K562 (cell line): ENCODE measurements around the gene CNTRL. TPM values are rescaled to one million over a fixed set of nuclear protein-coding genes. Genes with fewer than 3 reads are reported as not detected.

ENCODE experiments used
- BRD9 ChIP-seq: fragments of 450-650 bp; IDR thresholded peaks from 2 replicates; pipeline ENCODE4 v1.6.1; 2018; ENCODE audit warnings: low read depth; ENCODE audit not compliant: partially characterized antibody
- CREB3 ChIP-seq: fragments of 450-650 bp; conservative IDR thresholded peaks from 2 replicates; pipeline ENCODE4 v1.6.1; 2016; ENCODE audit warnings: missing genetic modification characterization, low read depth, mild to moderate bottlenecking, missing compliant biosample characterization, moderate library complexity
- DLX4 ChIP-seq: fragments of 250-450 bp; sonication (Bioruptor Pico); IDR thresholded peaks from 2 replicates; pipeline ENCODE4 v1.6.1; 2021; ENCODE audit warnings: mild to moderate bottlenecking
- E2F5 ChIP-seq: sonication (generic); formaldehyde crosslinking; IDR thresholded peaks from 2 replicates; pipeline ENCODE4 v1.8.0; 2022; ENCODE audit warnings: mild to moderate bottlenecking, missing genetic modification reagents
- EGR1 ChIP-seq: fragments of 450-650 bp; conservative IDR thresholded peaks from 2 replicates; pipeline ENCODE4 v1.6.1; 2017; ENCODE audit warnings: mild to moderate bottlenecking
- ESRRB ChIP-seq: fragments of 250-450 bp; sonication (Bioruptor Pico); IDR thresholded peaks from 2 replicates; pipeline ENCODE4 v1.5.0; 2020; ENCODE audit warnings: mild to moderate bottlenecking, moderate library complexity, borderline replicate concordance
- HDAC2 ChIP-seq: fragments of 450-650 bp; IDR thresholded peaks from 2 replicates; pipeline ENCODE4 v1.6.1; 2016; ENCODE audit warnings: mild to moderate bottlenecking
- HOXB6 ChIP-seq: fragments of 250-450 bp; sonication (Bioruptor Pico); IDR thresholded peaks from 2 replicates; pipeline ENCODE4 v1.5.1; 2022; ENCODE audit warnings: mild to moderate bottlenecking, borderline replicate concordance
- KDM5B ChIP-seq: fragments of 200-600 bp; sonication (generic); IDR thresholded peaks from 2 replicates; pipeline ENCODE4 v1.6.1; 2012; ENCODE audit warnings: low read depth, mild to moderate bottlenecking, moderate library complexity, low read length, control low read depth, inconsistent platforms; ENCODE audit not compliant: insufficient replicate concordance
- PHF20 ChIP-seq: fragments of 450-650 bp; IDR thresholded peaks from 2 replicates; pipeline ENCODE4 v1.6.1; 2018; ENCODE audit not compliant: partially characterized antibody
- PRDM10 ChIP-seq: fragments of 450-650 bp; IDR thresholded peaks from 2 replicates; pipeline ENCODE4 v1.6.1; 2018; ENCODE audit not compliant: partially characterized antibody
- RCOR1 ChIP-seq, 2 experiments: IDR thresholded peaks; 2 replicates each; pipeline ENCODE4 v1.6.1; 2012; ENCODE audit warnings: low read depth in 2 of 2, low read length in 2 of 2, borderline replicate concordance in 1 of 2, improper control_type of control experiment in 1 of 2
- RNF2 ChIP-seq: sonication (generic); IDR thresholded peaks from 2 replicates; pipeline ENCODE4 v1.6.1; 2016
- SMAD1 ChIP-seq: fragments of 150-350 bp; IDR thresholded peaks from 2 replicates; pipeline ENCODE4 v1.6.1; 2014; ENCODE audit warnings: low read length, low read depth; ENCODE audit not compliant: partially characterized antibody
- ZBTB26 ChIP-seq: fragments of 450-650 bp; formaldehyde crosslinking; IDR thresholded peaks from 2 replicates; pipeline ENCODE4 v1.4.0; 2022; ENCODE audit warnings: missing genetic modification characterization
- ZNF143 ChIP-seq: sonication (generic); formaldehyde crosslinking; IDR thresholded peaks from 2 replicates; pipeline ENCODE4 v1.9.0; 2022; ENCODE audit warnings: mild to moderate bottlenecking, missing genetic modification reagents
- ZNF384 ChIP-seq: IDR thresholded peaks from 2 replicates; pipeline ENCODE4 v1.6.1; 2012; ENCODE audit warnings: low read depth, low read length, improper control_type of control experiment
- ZNF75A ChIP-seq: fragments of 450-650 bp; formaldehyde crosslinking; IDR thresholded peaks from 2 replicates; pipeline ENCODE4 v1.4.0; 2020; ENCODE audit warnings: mild to moderate bottlenecking
- polyA plus RNA-seq, 8 experiments: library from polyadenylated mRNA; depleted of rRNA in 4 of 8; stranded (reverse) in 5 of 8; unstranded in 3 of 8; fragments of >200 nt; fragmentation: Nextera tagmentation in 2 of 8; fragmentation: Illumina TruSeq in 1 of 8; extraction: Ambion mirVana in 2 of 8; extraction: Trizol in 1 of 8; gene quantifications; 2 replicates each; pipeline versions ENCODE4 v1.2.1 to v1.2.3, GENCODE V29; 2011 to 2014; ENCODE audit warnings: inconsistent platforms in 1 of 8, missing spikeins in 1 of 8
- total RNA-seq, 7 experiments: library from RNA; depleted of rRNA in 6 of 7; stranded (reverse); fragments of >200 nt in 6 of 7; fragmentation: Illumina TruSeq in 2 of 7; extraction: Trizol in 2 of 7; gene quantifications; 2 replicates each; pipeline versions ENCODE4 v1.2.1 to v1.2.3, GENCODE V29; 2011 to 2021; ENCODE audit warnings: low replicate concordance in 1 of 7

CNTRL gene
- total and polyA plus RNA-seq, 9 of the 15 experiments (the other 6 are each of a cell fraction or from before 2014, with no cell fraction given): 9.2 to 28.9 (median 20.5) TPM

GRCh38 chr9:121075251-121076036 lies 689 bp downstream of the CNTRL start (continued):
- TF ChIP-seq ZBTB26 (CRISPR knock-in tag) (peak; percentile 86), PRDM10 (peak; percentile 37), HDAC2 (peak; percentile 56; the same call in 1 of the 2 replicates), E2F5 (CRISPR knock-in tag) (no peak), DLX4 (CRISPR knock-in tag) (no peak), ZNF384 (no peak), BRD9 (peak; percentile 98), EGR1 (no peak; the same call in none of the 2 replicates), KDM5B (no peak), PHF20 (peak; percentile 34), ZNF143 (CRISPR knock-in tag) (no peak), ESRRB (CRISPR knock-in tag) (no peak), RNF2 (no peak), CREB3 (tag) (no peak), HOXB6 (CRISPR knock-in tag) (no peak), ZNF75A (CRISPR knock-in tag) (no peak), RCOR1 (IDR thresholded peaks at IDR 0.05; ENCODE audit: borderline replicate concordance in 1 of 2, low read depth in 2 of 2, low read length in 2 of 2) (peak in 1 of 2 experiments; percentile 67; a peak in 1 of 4 replicates), SMAD1 (no peak)
